ENCODE data around the gene NUDT1.

The NUDT1 gene

DNA sequence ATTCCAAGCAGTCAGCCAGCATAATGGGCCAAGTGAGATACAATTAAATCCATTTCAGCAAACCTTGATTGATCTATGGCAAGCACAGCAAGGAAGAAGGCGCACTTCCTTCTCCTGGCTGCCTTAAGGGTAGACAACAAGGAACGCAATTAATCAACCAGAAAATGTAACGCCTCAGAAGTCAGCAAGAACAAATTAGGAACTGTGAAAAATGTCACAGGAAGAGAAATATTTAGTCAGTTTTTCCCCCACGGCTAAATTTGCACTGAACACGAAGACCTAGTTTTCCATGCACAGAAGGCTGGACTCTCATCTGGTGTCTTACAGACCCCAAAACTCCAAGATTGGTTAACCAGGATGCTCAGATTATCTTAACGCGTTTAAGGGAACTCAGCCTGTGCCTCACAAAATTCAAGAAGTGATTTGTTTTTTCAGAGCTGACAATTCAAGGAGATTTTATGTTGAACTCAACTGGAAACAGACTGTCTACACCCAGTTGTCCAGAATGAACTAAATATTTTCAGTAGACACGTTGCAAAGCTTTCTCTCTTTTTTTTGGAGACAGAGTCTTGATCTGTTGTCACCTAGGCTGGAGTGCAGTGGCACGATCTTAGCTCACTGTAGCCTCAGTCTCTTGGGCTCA, 58.0 kb downstream of the NUDT1 start:
- CTCF ChIA-PET, result interaction anchor here (2.4 kb wide), 1 partner anchor 48 kb away, joined by 7 read pairs; no protein-coding TSS in a partner anchor

More for the DNA sequence above, 58.0 kb downstream of the NUDT1 start:
- no peak for DNase-seq (ENCODE audit: low read depth, low spot score)
- no peak for TF ChIP-seq CTCF (IDR thresholded peaks at IDR 0.05; ENCODE audit: insufficient read depth, low read length, missing control alignments)
- no peak overlapping the region for H3K4me3 ChIP-seq (ENCODE audit: low read depth, low read length)
- POLR2A ChIA-PET, result no interaction called here

Measured in AG04449 (cell line).